CD4-positive, alpha-beta T cell (primary cell): ENCODE data around the gene UQCRHL. TPM values are rescaled to one million over a fixed set of nuclear protein-coding genes. Genes with fewer than 3 reads are reported as not detected.
"Not testable (repeated sequence)": the region's sequence is repeated elsewhere in the genome, so short reads cannot be mapped to it uniquely, and the experiment has no call there.

Experiments used
- ATAC-seq: fragments of 200-7000 bp; cut with Tn5 transposase; one replicate; pipeline ENCODE4 v1.10.0; 2022; ENCODE audit warnings: mild to moderate bottlenecking; ENCODE audit not compliant: poor library complexity
- CTCF ChIA-PET: fragments of 350-600 bp; sonication (Branson Sonifier 250); formaldehyde crosslinking; loops from one replicate; lab custom pipeline; 2021; ENCODE audit warnings: antibody characterized with exemption, inconsistent platforms; lab: Charles Lee
- POLR2A ChIA-PET: fragments of 350-600 bp; sonication (Branson Sonifier 250); formaldehyde crosslinking; loops from one replicate; lab custom pipeline; 2021; ENCODE audit warnings: antibody characterized with exemption, inconsistent platforms; lab: Charles Lee
- DNase-seq, 14 experiments: peaks; one replicate each; pipeline ENCODE4 v3.0.0-alpha.2; 2013 to 2020; ENCODE audit warnings: mixed read lengths in 2 of 14
- H3K27ac ChIP-seq, 2 donors: one replicate each; pipeline versions ENCODE4 v1.5.1 to v1.7.0; 2013; ENCODE audit warnings: low read length in 2 of 2, low read depth in 1 of 2, mild to moderate bottlenecking in 1 of 2
- H3K27me3 ChIP-seq, 2 experiments: 1 replicate in 1 of 2; 2 replicates in 1 of 2; pipeline versions ENCODE4 v1.6.1 to v1.7.0; 2013; ENCODE audit warnings: low read length in 2 of 2, control low read depth in 1 of 2, mild to moderate bottlenecking in 1 of 2, moderate library complexity in 1 of 2; ENCODE audit not compliant: insufficient read depth in 2 of 2, control insufficient read depth in 1 of 2
- H3K36me3 ChIP-seq: one replicate; pipeline ENCODE4 v1.6.1; 2013; ENCODE audit warnings: low read length, control low read depth; ENCODE audit not compliant: insufficient read depth
- H3K4me1 ChIP-seq: one replicate; pipeline ENCODE4 v1.6.1; 2013; ENCODE audit warnings: low read length, control low read depth; ENCODE audit not compliant: insufficient read depth
- H3K4me3 ChIP-seq: one replicate; pipeline ENCODE4 v1.5.1; 2013; ENCODE audit warnings: mild to moderate bottlenecking, low read length, moderate library complexity
- H3K9me3 ChIP-seq, 2 experiments: 1 replicate in 1 of 2; 2 replicates in 1 of 2; pipeline versions ENCODE4 v1.6.1 to v1.7.0; 2013; ENCODE audit warnings: low read length in 2 of 2, mild to moderate bottlenecking in 2 of 2, control low read depth in 1 of 2, moderate library complexity in 1 of 2; ENCODE audit not compliant: control insufficient read depth in 1 of 2, insufficient read depth in 1 of 2
- H3K27ac Mint-ChIP-seq: one replicate; pipeline ENCODE4 v1.8.0; 2020; ENCODE audit warnings: mixed read lengths
- H3K27me3 Mint-ChIP-seq: one replicate; pipeline ENCODE4 v1.8.0; 2021; ENCODE audit warnings: mixed read lengths
- H3K36me3 Mint-ChIP-seq: one replicate; pipeline ENCODE4 v1.8.0; 2021; ENCODE audit warnings: low read depth, mixed read lengths
- H3K4me1 Mint-ChIP-seq: one replicate; pipeline ENCODE4 v1.8.0; 2021; ENCODE audit warnings: low read depth, mixed read lengths
- H3K4me3 Mint-ChIP-seq: one replicate; pipeline ENCODE4 v1.8.0; 2020; ENCODE audit warnings: mild to moderate bottlenecking, mixed read lengths
- H3K9me3 Mint-ChIP-seq: one replicate; pipeline ENCODE4 v1.8.0; 2020; ENCODE audit warnings: mixed read lengths
- CTCF ChIP-seq: fragments of 200-600 bp; IDR thresholded peaks from one replicate; pipeline ENCODE4 v1.8.0; 2022; ENCODE audit warnings: antibody characterized with exemption, mild to moderate bottlenecking
- intact Hi-C, 2 experiments: fragments of 100-400 bp; cut with DNase I in 1 of 2; cut with micrococcal nuclease in 1 of 2; formaldehyde crosslinking; loops; one replicate each; pipeline versions ENCODE4 v1.15.1 to v1.9.0; 2023 to 2025; cut with DNase I, micrococcal nuclease
- total RNA-seq, 174 experiments: library from RNA in 2 of 174; stranded (reverse) in 2 of 174; gene quantifications; one replicate each; pipeline ENCODE4 v1.2.3 and lab custom pipeline; 2021 to 2026

UQCRHL gene
- total RNA-seq, 2 experiments from 2014 or later, result 0.25 to 0.69 TPM

DNA sequence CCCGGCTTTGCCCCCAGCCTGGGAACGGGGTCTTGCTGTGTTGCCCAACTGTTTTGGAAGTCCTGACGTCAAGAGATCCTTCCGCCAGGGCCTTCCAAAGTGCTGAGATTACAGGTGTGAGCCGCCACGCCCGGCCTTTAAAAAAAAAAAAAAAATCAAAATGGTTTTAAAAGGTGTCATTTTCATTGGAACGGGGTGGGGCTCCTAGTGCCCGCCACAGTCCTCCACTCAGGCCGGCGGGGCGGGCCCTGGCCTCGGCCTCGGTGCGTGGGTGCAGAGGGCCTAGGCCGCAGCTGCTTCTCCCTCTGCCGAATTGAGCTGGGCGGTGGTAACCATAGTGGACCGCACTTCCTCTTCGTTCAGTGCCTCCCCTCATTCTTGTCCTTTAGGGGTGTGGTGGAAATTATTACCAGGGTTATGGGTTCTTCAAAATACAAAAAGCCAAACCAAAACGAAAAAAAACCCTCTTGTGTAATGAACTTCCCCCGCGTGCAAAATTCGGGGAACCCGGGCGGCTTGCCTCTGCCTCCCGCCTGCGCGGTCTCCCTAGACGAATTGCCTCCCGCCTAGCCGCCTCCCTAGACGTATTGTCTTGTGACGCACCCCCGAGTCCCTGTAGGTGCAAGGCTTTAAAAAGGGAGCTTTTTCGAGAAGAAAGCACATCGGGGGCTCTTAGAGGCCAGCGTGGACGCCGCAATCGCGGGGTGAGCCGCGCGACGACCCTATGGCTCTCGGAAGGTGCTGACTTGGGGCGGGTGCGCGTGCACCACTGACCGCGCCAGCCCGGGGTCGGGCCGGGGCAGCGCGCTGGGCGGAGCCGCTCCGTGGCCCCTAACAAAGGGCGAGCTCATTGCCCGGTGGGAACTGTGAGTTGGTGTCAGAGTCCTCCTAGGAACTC is 29.6 kb upstream of the UQCRHL start:
- Mint-ChIP-seq H3K9me3 (no peaks in the 10 kb centered on the region), H3K36me3 (peaks cover 21% of the 10 kb centered on the region), H3K27ac (peak overlapping the region; percentile 99), H3K4me3 (peak overlapping the region; percentile 98), H3K27me3 (no peaks in the 10 kb centered on the region), H3K4me1 (peaks cover 18% of the 10 kb centered on the region)
- no peak for ATAC-seq
- Histone ChIP-seq H3K4me3 (peak overlapping the region; percentile 70), H3K27me3 (no peaks in the 10 kb centered on the region), H3K4me1 (peaks cover 35% of the 10 kb centered on the region), H3K27ac (peak overlapping the region; percentile 96 to 99), H3K36me3 (no peaks in the 10 kb centered on the region), H3K9me3 (peaks cover 0 to 4% of the 10 kb centered on the region in 2 experiments)
- POLR2A ChIA-PET, result interaction anchor here (7.0 kb wide), 1 partner anchor 10 kb away, joined by 518 read pairs; the partner anchor contains the start of gene SPEN
- CTCF ChIA-PET, result interaction anchor here (0.6 to 1.0 kb wide), 3 partner anchors 9 to 23 kb away, joined by 3 to 4 read pairs (median 3); no protein-coding TSS in a partner anchor
- intact Hi-C loops, result no loop called here
- peak in 13 of 14 experiments; percentile 6 to 76 (median 34) for DNase-seq
- no peak for TF ChIP-seq CTCF

- peaks cover 23% of the 10 kb centered on the region for H3K4me1 Mint-ChIP-seq
- DNase-seq, ATAC-seq, intact Hi-C loops, H3K27me3 ChIP-seq, H3K9me3 Mint-ChIP-seq, H3K9me3 ChIP-seq, H3K27me3 Mint-ChIP-seq, H3K36me3 ChIP-seq: not testable (repeated sequence)
- H3K36me3 Mint-ChIP-seq, result peaks cover 25% of the 10 kb centered on the region
- peak overlapping the region; percentile 70 for H3K4me3 ChIP-seq
- H3K27ac ChIP-seq, result peak overlapping the region; percentile 96 to 99
- ChIA-PET POLR2A (interaction anchor here (0.9 to 7.0 kb wide), 6 partner anchors 11 to 140 kb away, joined by 3 to 518 read pairs (median 4); partner anchors contain the start of genes SPEN and ZBTB17), CTCF (interaction anchor here (0.7 to 1.0 kb wide), 2 partner anchors 10 to 24 kb away, joined by 3 to 4 read pairs; no protein-coding TSS in a partner anchor)
- H3K4me3 Mint-ChIP-seq, result peak overlapping the region; percentile 98
- H3K4me1 ChIP-seq, result peaks cover 35% of the 10 kb centered on the region
- peak overlapping the region; percentile 99 for H3K27ac Mint-ChIP-seq
Measured at GRCh38 chr1:15836511-15836771, 29.0 kb upstream of the UQCRHL start.

DNA sequence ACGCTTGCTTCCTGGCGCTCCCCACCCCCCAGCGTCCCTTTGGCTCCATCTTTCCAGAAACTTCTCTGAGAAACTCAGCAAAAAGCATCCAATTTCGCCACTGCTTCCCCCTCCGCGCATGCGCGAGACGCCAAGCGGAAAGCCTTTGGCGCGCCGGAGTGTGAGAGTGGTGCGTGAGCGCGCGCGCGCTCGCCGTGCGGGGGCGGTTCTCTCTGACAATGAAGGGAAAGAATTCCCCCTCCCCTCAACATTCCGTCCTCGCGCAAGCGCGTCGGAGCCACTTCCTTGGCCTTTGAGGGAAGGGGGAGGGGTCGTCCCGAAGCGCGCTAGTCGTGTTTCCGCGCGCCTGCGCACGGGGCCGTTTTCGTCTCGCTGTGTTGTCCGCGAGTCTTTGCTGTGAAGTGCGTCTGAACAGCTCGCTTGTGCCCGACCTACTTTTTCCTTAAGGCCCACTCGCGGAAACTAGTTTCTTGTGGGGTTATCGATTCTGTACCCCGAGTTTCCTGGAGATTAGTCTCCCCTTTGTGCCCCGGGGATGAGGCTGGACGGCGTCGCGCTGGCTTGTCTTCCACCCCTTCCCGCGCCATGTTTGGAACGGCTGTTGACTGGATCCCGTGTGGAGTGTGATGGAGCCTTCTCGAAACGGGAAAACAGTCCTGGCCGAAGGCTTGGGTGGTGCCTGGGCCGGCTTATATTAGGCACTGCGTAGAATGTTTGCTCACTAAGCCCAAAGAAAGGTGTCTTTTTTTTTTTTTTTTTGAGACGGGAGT is 28.5 kb upstream of the UQCRHL start:
- Mint-ChIP-seq H3K27ac (peak overlapping the region; percentile 99), H3K4me1 (peaks cover 26% of the 10 kb centered on the region), H3K9me3 (no peaks in the 10 kb centered on the region), H3K36me3 (peaks cover 25% of the 10 kb centered on the region), H3K4me3 (peak overlapping the region; percentile 98), H3K27me3 (no peaks in the 10 kb centered on the region)
- DNase-seq, result peak; percentile 97 to 100 (median 99)
- intact Hi-C loops, result loop anchor here in 1 of 2 experiments (1.0 kb wide), 1 partner anchor 11 kb away; the partner anchor contains the start of gene SPEN
- CTCF ChIA-PET, result interaction anchor here (1.0 kb wide), 1 partner anchor 11 kb away, joined by 4 read pairs; no protein-coding TSS in a partner anchor
- POLR2A ChIA-PET, result interaction anchor here (0.9 to 7.0 kb wide), 6 partner anchors 11 to 140 kb away, joined by 3 to 518 read pairs (median 4); partner anchors contain the start of genes SPEN and ZBTB17
- no peak for TF ChIP-seq CTCF
- H3K4me1 ChIP-seq, result peaks cover 35% of the 10 kb centered on the region
- H3K4me3 ChIP-seq, result peak overlapping the region; percentile 70
- H3K27me3 ChIP-seq, result no peaks in the 10 kb centered on the region
- peak overlapping the region; percentile 96 to 99 for H3K27ac ChIP-seq
- peaks cover 0 to 4% of the 10 kb centered on the region in 2 experiments for H3K9me3 ChIP-seq
- peak; percentile 54 for ATAC-seq
- no peaks in the 10 kb centered on the region for H3K36me3 ChIP-seq
